GM21423 (cell line): ENCODE results near the gene CSF2RB.

Source experiments
- ATAC-seq: cut with Tn5 transposase; IDR thresholded peaks from one replicate; pipeline ENCODE4 v1.9.1; 2021; ENCODE audit warnings: mild to moderate bottlenecking, moderate library complexity; ENCODE audit not compliant: unreplicated experiment

The CSF2RB gene

DNA sequence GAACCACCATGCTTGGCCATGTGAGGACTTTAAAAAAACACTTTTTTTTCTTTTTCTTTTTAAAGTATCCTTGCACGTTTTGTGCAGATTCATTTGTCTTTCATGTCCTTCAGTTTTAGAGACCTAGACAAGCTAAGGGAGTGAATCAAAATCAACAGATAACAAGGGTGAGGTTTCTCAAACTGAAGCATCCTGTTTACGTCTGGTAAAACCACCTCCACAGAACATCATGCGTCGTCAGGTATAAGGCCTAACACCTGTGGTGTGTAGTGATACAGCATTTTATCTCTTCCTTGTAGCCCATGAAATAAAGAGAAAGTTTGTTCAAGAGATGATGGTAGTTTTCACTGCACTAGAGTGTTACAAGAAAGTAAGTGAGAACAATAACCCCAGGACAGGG, 26.3 kb upstream of the CSF2RB start:
- ATAC-seq = no peak

DNA sequence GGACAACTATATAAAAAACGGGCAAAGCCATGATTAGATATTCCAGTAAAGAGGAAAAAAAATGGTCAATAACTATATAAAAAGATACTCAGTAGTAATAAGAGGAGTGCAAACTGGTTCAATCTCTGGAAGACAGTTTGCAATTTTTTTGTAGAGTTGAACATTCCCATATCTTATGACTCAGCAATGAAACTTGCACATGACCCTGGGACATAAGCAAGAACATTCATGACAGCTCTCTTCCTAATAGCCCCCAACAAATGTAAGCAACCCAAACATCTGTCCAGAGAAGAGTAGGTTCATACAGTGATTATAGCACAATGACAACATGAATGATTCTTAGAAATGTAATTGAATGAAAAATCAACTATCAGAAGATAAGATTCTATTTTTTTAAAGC, 21.8 kb upstream of the CSF2RB start:
- ATAC-seq = no peak

GRCh38 chr22:36892292-36892691, 21.1 kb upstream of the CSF2RB start:
- ATAC-seq = no peak

DNA sequence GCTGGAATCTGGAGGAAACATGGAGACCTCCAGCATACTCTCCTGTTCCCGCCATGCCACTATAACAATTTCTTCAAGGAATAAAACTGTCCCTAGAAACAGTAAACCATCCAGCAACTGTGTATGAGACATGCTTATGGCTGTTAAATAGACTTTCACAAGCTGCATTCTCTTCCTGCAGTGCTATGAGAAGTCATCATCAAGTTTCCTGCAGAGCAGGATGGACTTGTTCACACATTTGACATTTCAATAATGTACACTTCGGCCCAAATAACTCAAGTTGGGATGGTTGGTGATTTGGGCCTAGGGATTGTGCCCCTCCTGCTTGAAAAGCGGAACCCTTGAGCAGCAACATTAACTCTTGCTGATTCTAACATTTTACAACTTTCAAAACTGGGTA, 20.2 kb upstream of the CSF2RB start:
- no peak for ATAC-seq

DNA sequence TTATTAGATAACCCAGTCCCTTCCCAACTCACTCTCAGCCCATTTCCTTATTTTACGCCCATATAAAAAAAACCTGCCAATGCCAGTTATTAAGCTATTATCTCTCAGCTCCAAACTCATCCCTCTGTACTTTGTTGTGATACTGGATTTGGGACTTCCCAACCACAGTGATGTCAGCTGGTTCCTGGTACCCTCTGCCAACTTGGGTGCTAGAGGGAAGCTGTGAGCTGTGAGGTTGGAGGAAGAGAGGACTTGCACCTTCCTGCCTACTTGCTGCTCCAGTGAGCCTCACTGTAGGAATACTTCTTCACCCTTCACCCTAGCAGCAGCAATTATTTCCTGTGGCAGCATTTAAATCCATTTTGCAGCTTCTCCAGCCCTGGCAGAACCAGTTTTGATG, 19.2 kb upstream of the CSF2RB start:
- ATAC-seq = no peak

GRCh38 chr22:36897611-36898010, 15.8 kb upstream of the CSF2RB start:
- no peak for ATAC-seq

- ATAC-seq = no peak
Observed at GRCh38 chr22:36898690-36899089, 14.7 kb upstream of the CSF2RB start.

GRCh38 chr22:36899498-36899897, 13.9 kb upstream of the CSF2RB start:
- no peak for ATAC-seq

DNA sequence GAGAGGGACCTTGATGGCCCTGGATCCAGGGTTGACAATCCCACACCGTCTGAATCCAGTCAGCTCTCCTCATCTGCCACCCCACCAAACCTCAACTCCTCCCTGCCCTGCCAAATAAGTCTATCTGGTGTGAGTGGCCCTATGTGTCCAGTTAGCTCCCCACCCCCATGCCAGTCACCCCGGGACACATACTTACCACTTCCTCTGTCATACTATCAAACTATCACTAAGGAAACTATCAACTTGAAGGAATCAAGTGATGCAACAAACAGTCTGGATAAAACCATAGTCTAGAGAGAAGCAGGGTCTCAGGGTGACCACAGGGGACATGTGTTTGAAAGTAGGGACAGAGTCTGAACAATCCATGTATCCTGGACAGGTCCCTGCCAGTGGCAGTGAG, 13.2 kb upstream of the CSF2RB start:
- ATAC-seq = no peak

DNA sequence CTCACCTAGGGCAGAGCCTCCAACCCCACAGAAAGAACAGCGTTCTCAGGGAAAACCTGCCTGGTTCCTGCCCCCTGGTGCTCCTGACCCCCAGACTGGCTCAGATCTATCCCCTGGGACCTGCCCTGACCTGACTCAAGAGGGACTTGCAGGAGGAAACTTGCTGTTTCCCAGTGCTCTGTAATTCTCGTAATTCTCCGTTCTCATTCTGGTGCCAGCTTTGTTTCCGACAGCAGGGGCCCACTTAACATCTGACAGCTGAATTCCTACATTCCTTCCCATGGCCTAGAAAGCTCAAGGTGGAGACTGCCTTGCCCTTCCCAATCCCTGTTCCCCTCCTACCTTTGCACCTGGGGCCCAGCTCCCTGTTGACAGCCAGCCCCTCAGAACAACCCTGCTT, 12.5 kb upstream of the CSF2RB start:
- ATAC-seq = no peak

- ATAC-seq = peak; percentile 66
Observed at GRCh38 chr22:36901411-36902142, 11.9 kb upstream of the CSF2RB start.

DNA sequence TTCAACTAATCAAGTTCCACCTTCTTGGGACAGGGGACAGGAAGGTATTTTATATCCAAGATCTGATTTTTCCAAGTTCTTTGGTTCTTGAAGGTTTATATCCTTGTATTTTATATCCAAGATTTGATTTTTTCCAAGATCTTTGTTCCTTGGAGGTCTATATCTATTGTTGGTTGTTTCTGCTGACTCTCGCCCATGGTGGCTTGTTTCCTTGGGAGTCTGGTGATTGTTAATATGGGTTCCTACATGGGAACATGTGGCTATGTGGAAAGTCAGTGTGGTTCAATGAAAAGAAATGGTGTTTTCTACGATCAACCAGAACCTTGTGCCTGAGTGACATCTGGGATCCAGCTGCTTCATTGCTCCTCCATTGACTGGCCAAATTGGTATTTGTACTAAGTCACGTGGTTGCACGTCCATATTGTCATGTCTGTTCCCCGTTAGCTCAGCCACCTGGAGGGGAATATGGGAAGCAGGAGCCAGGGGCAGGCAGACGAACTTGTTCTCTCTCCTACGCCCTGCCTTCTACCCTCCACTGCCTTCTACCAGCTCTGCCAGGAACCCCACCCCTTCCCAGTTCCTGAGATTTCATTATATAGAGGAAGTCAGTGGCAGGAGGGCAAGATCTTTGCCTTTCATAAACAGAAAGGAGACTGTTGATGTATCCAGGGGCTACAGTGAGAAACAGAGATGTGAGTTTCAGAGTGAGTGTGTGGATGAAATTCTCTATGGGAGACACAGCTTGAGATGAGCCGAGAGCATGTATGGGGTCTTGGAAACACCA, 11.1 kb upstream of the CSF2RB start:
- ATAC-seq = no peak

DNA sequence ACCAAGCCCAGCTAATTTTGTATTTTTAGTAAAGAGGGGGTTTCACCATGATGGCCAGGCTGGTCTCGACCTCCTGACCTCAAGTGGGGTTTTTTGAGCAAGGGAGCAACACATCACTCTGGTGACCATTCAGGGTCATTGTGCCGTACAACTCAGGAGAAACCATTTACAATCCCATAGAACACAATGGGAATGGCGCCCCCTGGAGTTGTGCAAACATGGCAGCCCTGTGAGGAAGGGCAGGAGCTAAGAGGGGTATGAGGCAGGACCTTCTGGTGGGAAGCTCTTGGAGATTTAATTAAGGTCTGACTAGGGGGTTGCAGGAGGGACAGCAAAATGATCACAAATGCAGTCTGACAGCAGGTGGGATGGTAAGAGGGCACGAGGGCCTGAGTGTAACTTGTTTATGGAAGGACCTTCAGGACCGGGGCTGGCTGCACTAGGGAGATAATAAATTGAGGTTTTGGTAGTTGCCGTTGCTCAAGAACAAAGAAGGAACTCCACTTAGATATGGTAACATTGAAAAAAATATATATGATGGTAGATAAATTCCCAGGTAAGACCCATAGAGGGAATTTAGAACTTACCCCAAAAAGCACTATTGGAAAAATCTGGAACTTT, 9.1 kb upstream of the CSF2RB start:
- no peak for ATAC-seq

GRCh38 chr22:36907253-36908195, 5.9 kb upstream of the CSF2RB start:
- no peak for ATAC-seq

DNA sequence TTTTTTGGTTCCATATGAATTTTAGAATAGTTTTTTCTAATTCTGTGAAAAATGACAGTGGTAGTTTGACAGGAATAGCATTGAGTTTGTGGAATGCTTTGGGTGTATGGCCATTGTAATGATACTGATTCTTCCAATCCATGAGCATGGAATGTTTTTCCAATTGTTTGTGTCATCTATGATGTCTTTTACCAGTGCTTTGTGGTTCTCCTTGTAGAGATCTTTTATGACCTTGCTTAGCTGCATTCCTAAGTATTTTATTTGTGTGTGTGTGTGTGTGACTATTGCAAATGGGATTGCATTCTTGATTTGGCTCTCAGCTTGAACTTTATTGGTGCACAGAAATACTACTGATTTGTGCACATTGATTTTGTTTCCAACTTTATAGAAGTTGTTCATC, 3.0 kb upstream of the CSF2RB start:
- no peak for ATAC-seq

DNA sequence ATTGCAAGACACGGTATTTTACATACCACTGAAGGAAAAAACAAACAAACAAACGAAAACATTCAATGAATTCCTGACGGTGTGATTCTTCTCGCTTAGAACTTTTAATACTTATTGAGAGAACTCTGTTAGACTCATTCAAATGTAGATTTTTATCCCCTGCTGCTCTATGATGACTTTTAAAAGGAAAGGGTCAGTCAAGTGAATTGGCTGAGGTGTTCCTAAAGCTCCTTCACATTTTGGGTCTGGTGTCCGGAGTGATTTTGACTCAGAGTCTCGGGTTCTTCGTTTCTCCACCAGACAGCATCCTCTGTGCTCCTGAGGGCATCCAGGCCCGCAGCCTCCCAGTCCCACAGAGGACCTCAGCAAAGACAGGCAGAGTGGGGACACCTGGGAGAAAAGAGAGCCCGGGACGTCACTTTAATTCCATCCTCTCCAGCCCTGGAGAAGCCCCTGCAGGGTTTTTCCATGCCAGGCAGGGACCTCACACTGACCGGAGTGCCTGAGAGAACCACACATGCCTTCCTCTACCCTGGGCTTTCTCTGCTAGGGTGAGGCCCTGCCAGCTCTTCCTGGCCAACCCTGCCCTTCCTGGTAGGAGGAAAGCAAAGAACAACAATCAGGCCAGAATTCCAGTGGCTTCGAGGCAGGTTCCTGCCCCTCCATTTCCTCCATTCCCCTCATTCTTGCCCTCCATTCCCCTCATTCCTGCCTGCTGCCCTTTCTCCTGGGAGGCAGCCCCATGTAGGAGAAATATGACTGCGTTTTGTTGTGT, 1.4 kb upstream of the CSF2RB start:
- ATAC-seq = no peak

DNA sequence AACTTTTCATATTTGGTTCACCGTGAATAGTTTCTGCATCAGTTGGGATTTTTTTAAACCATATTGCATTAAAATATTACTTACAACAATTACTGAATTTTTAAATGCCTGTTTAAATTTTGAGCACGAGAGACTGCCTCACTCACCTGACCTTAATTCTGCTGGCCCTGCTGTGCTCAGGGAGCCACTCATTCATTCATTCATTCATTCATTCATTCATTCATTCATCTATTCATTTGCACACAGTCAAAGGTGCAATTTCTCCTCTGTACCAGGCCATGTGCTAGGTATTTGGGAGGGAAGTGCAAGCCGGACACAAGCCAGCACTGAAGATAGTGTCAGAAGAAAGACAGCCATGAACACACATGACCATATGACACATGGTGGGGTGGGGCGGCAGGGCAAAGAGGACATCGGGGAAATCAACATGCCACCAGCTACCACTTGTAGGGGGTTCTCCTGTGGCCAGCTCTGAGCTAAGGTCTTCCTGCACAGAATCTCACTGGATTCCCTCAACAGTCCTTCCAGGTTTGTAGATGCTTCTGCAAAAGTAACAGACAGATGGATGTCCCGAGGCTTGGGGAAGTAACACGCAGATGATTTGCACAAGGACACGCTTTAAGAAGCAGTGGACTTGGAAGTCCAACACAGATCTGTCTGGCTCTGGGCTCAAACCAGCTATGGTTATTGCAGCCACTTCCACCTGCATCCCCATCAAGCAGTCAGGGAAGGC, 568 bp upstream of the CSF2RB start:
- no peak for ATAC-seq

- no peak for ATAC-seq
Observed at GRCh38 chr22:36914390-36914752, 943 bp downstream of the CSF2RB start.

DNA sequence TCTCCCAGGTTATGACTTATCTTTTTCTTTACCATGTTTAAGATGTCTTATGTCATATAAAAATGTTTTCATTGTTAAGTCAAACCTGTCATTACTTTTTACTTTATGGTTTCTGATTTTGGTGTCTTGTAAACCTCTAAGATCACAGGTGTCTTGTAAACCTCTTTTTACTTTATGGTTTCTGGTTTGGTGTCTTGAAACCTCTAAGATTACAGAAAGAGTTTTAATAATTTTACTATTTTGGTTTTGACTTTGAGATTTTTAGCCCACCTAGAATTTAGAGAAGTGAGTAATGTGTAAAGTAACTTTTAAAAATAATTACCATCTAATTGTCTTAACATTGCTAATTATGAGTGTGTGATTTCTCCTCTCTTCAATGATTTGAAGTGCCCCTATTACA, 2.6 kb downstream of the CSF2RB start:
- ATAC-seq = no peak
